Testis (tissue), 3 donors: ENCODE data around the gene PI4K2A. TPM values are rescaled to one million over a fixed set of nuclear protein-coding genes. Genes with fewer than 3 reads are reported as not detected.

Experiments used
- DNase-seq: peaks from one replicate; pipeline ENCODE4 v3.0.0-alpha.2; 2019
- H3K27ac ChIP-seq, 2 donors: fragments of 200-600 bp; sonication (generic); one replicate each; pipeline ENCODE4 v1.5.1; 2019
- H3K27me3 ChIP-seq: fragments of 200-600 bp; sonication (generic); one replicate; pipeline ENCODE4 v1.5.1; 2019
- H3K36me3 ChIP-seq: fragments of 200-600 bp; sonication (generic); one replicate; pipeline ENCODE4 v1.5.1; 2017; ENCODE audit warnings: low read depth; ENCODE audit errors: missing control alignments
- H3K4me1 ChIP-seq: fragments of 200-600 bp; sonication (generic); one replicate; pipeline ENCODE4 v1.5.1; 2019
- H3K4me3 ChIP-seq, 2 donors: fragments of 200-600 bp; sonication (generic); one replicate each; pipeline ENCODE4 v1.5.1; 2017 to 2019
- H3K9me3 ChIP-seq: fragments of 200-600 bp; sonication (generic); one replicate; pipeline ENCODE4 v1.5.1; 2017
- CTCF ChIP-seq, 3 experiments: fragments of 450-650 bp in 2 of 3; fragments of 200-600 bp in 1 of 3; sonication (generic) in 1 of 3; IDR thresholded peaks; one replicate each; pipeline ENCODE4 v1.5.1; 2016 to 2019; ENCODE audit warnings: antibody characterized with exemption in 3 of 3, mild to moderate bottlenecking in 2 of 3, moderate library complexity in 1 of 3
- POLR2A ChIP-seq: fragments of 450-650 bp; IDR thresholded peaks from one replicate; pipeline ENCODE4 v1.6.1; 2017; ENCODE audit warnings: antibody characterized with exemption, mild to moderate bottlenecking, moderate library complexity
- WGBS, 2 donors: methylation state at CpG; one replicate each; pipeline ENCODE4 v1.1.5; 2018; 5-methylcytosine and 5-hydroxymethylcytosine counted together
- intact Hi-C: fragments of 100-400 bp; cut with DNase I; formaldehyde crosslinking; loops from one replicate; pipeline ENCODE4 v1.15.1; 2023; ENCODE audit warnings: low total_unique reads
- polyA plus RNA-seq: library from polyadenylated mRNA; stranded (reverse); fragments of 350-450 nt; fragmentation: Illumina TruSeq; extraction: RNeasy Lipid Tissue Mini Kit (QIAGEN cat#74804); gene quantifications from one replicate; pipeline ENCODE4 v1.2.3, GENCODE V29; 2014; ENCODE audit warnings: low read depth, low replicate concordance; ENCODE audit not compliant: insufficient read depth
- total RNA-seq, 2 donors: library from RNA; depleted of rRNA; stranded (reverse); fragments of >200 nt; gene quantifications; one replicate each; pipeline ENCODE4 v1.2.3, GENCODE V29; 2016

PI4K2A gene
- total and polyA plus RNA-seq, 3 donors from 2014 or later = 24.2 to 31.0 (median 27.4) TPM

- Histone ChIP-seq H3K27me3 (no peaks in the 10 kb centered on the region), H3K4me3 (no peak overlapping the region), H3K9me3 (no peaks in the 10 kb centered on the region), H3K4me1 (peaks cover 19% of the 10 kb centered on the region), H3K27ac (peak overlapping the region in 1 of 2 donors; percentile 98), H3K36me3 (no peaks in the 10 kb centered on the region)
- whole genome bisulfite sequencing, 2 donors = 75 to 91% methylated on average over 8 to 9 of the region's 9 CpGs
- TF ChIP-seq POLR2A = no peak
- no peak for TF ChIP-seq CTCF (IDR thresholded peaks at IDR 0.05)
- intact Hi-C loops = no loop called here
- no peak for DNase-seq
Measured at GRCh38 chr10:97711640-97712572, 71.4 kb downstream of the PI4K2A start.

DNA sequence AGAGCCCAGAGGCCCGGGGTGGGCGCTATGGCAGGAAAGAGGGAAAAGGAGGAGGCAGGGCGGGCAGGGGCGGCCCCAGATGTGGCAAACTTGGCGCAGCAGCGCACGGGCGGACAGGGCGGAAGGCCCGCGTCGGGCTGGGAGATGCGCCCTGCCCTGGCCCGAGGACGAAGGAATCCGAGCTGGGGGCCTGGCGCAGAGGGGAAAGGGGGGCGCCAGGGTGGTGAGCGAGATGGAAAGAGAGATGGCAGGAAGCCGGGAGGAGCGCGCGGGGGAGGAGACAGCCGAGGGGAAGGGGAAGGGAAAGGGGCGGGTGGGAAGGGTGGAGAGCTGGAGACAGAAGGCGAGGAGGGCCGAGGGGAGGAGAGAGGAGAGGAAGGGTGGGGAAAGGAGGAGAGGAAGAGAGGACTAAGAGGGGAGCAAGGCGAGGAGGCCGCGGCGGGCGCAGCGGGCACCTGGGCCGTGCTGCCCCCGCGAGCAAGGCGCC, 72.9 kb downstream of the PI4K2A start, which contains the start of gene MARVELD1:
Gene MARVELD1 (plus strand): TSS at position 392 of the 487 bp plus-strand sequence. CDS start 147 bp downstream, outside the sequence.
- WGBS, 2 donors = 0 to 1% methylated on average over 37 of the region's 37 CpGs
- peak within 1 kb of the TSS; percentile 97 to 98 for H3K27ac ChIP-seq
- TF ChIP-seq POLR2A = no peak
- H3K27me3 ChIP-seq = no peaks in the 10 kb centered on the region
- H3K36me3 ChIP-seq = no peaks in the 10 kb centered on the region
- peaks cover 22% of the 10 kb centered on the region for H3K4me1 ChIP-seq
- no peaks in the 10 kb centered on the region for H3K9me3 ChIP-seq
- DNase-seq = peak; percentile 68
- intact Hi-C loops = no loop called here
- peak within 1 kb of the TSS; percentile 69 to 75 for H3K4me3 ChIP-seq

DNA sequence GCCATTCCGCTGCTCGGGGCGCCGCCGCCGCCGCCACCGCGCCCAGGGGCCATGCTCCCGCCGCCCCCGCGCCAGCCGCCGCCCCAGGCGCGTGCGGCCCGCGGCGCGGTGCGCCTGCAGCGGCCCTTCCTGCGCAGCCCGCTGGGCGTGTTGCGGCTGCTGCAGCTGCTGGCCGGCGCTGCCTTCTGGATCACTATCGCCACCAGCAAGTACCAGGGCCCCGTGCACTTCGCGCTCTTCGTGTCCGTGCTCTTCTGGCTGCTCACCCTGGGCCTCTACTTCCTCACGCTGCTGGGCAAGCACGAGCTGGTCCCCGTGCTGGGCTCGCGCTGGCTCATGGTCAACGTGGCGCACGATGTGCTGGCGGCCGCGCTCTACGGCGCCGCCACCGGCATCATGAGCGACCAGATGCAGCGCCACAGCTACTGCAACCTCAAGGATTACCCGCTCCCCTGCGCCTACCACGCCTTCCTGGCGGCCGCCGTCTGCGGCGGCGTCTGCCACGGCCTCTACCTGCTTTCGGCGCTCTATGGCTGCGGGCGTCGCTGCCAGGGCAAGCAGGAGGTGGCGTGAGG, 73.4 kb downstream of the PI4K2A start:
- Histone ChIP-seq H3K9me3 (no peaks in the 10 kb centered on the region), H3K4me1 (peaks cover 27% of the 10 kb centered on the region), H3K27ac (peak overlapping the region; percentile 97 to 98), H3K36me3 (no peaks in the 10 kb centered on the region), H3K27me3 (no peaks in the 10 kb centered on the region), H3K4me3 (peak overlapping the region; percentile 69 to 75)
- TF ChIP-seq CTCF (IDR thresholded peaks at IDR 0.05) (no peak), POLR2A (no peak)
- peak; percentile 83 for DNase-seq
- intact Hi-C loops = no loop called here
- WGBS, 2 donors = 0% methylated on average over 15 to 25 of the region's 69 CpGs

- peak; percentile 33 for TF ChIP-seq POLR2A
- no peak for TF ChIP-seq CTCF (IDR thresholded peaks at IDR 0.05)
- no peaks in the 10 kb centered on the region for H3K27me3 ChIP-seq
- H3K4me3 ChIP-seq = peak overlapping the region; percentile 69 to 75
- peaks cover 33% of the 10 kb centered on the region for H3K4me1 ChIP-seq
- H3K9me3 ChIP-seq = no peaks in the 10 kb centered on the region
- intact Hi-C loops = no loop called here
- WGBS, 2 donors = 3 to 5% methylated on average over 19 to 54 of the region's 74 CpGs
- DNase-seq = peak; percentile 80
- peak overlapping the region; percentile 97 to 98 for H3K27ac ChIP-seq
- H3K36me3 ChIP-seq = no peaks in the 10 kb centered on the region
Measured at GRCh38 chr10:97714401-97715258, 74.2 kb downstream of the PI4K2A start.
